MM.1S (cell line): Measurements from ENCODE around the gene KDSR.

Experiments used
- DNase-seq: peaks from one replicate; pipeline ENCODE4 v3.0.0-alpha.2; 2015
- H2AFZ ChIP-seq: fragments of 300-600 bp; sonication (generic); 2 replicates; pipeline ENCODE4 v1.6.0; 2016; ENCODE audit warnings: antibody characterized with exemption, low read length
- H3F3A ChIP-seq: fragments of 300-600 bp; sonication (generic); 2 replicates; pipeline ENCODE4 v1.6.1; 2016; ENCODE audit warnings: mild to moderate bottlenecking, antibody characterized with exemption, low read length, moderate library complexity, mixed read lengths; ENCODE audit not compliant: insufficient read depth
- H3K27ac ChIP-seq: fragments of 300-600 bp; sonication (generic); 2 replicates; pipeline ENCODE4 v1.5.1; 2016; ENCODE audit warnings: mild to moderate bottlenecking, low read length
- H3K27me3 ChIP-seq: fragments of 300-600 bp; sonication (generic); replicated peaks from 2 replicates; pipeline ENCODE4 v1.6.0; 2016; ENCODE audit warnings: low read length; ENCODE audit not compliant: insufficient read depth
- H3K36me3 ChIP-seq: fragments of 300-600 bp; sonication (generic); replicated peaks from 2 replicates; pipeline ENCODE4 v1.6.1; 2016; ENCODE audit warnings: mild to moderate bottlenecking, low read length, mixed read lengths; ENCODE audit not compliant: insufficient read depth
- H3K4me1 ChIP-seq: fragments of 300-600 bp; sonication (generic); 2 replicates; pipeline ENCODE4 v1.6.1; 2016; ENCODE audit warnings: low read length, mixed read lengths
- H3K4me2 ChIP-seq: fragments of 300-600 bp; sonication (generic); 2 replicates; pipeline ENCODE4 v1.6.0; 2016; ENCODE audit warnings: low read depth, low read length
- H3K4me3 ChIP-seq: fragments of 300-600 bp; sonication (generic); 2 replicates; pipeline ENCODE4 v1.5.1; 2016; ENCODE audit warnings: low read length, mixed read lengths
- H3K79me2 ChIP-seq: fragments of 300-600 bp; sonication (generic); 2 replicates; pipeline ENCODE4 v1.6.1; 2016; ENCODE audit warnings: mixed run types, low read length, mixed read lengths
- H3K9ac ChIP-seq: fragments of 300-600 bp; sonication (generic); 2 replicates; pipeline ENCODE4 v1.6.1; 2016; ENCODE audit warnings: low read length, mixed read lengths
- H3K9me2 ChIP-seq: fragments of 300-600 bp; sonication (generic); replicated peaks from 2 replicates; pipeline ENCODE4 v1.6.1; 2016; ENCODE audit warnings: mild to moderate bottlenecking, low read length, mixed read lengths; ENCODE audit not compliant: insufficient read depth
- H3K9me3 ChIP-seq: fragments of 300-600 bp; sonication (generic); replicated peaks from 2 replicates; pipeline ENCODE4 v1.6.1; 2016; ENCODE audit warnings: mild to moderate bottlenecking, low read length, mixed read lengths; ENCODE audit not compliant: insufficient read depth
- H4K20me1 ChIP-seq: fragments of 300-600 bp; sonication (generic); 2 replicates; pipeline ENCODE4 v1.6.1; 2016; ENCODE audit warnings: mild to moderate bottlenecking, low read length, moderate library complexity, mixed read lengths; ENCODE audit not compliant: insufficient read depth
- EZH2 ChIP-seq: fragments of 300-600 bp; sonication (generic); optimal IDR thresholded peaks from 2 replicates; pipeline ENCODE3; 2017; ENCODE audit warnings: low read depth, mild to moderate bottlenecking, antibody characterized with exemption, low read length, mixed read lengths
- EZH2phosphoT487 ChIP-seq: fragments of 300-600 bp; sonication (generic); IDR thresholded peaks from 2 replicates; pipeline ENCODE4 v1.6.1; 2018; ENCODE audit warnings: antibody characterized with exemption, low read length
- TF ChIP-seq, protein P1 (sequence below): fragments of 300-600 bp; sonication (generic); IDR thresholded peaks from 2 replicates; pipeline ENCODE4 v1.5.1; 2016; ENCODE audit warnings: antibody characterized with exemption, low read length, mixed read lengths

Gene KDSR

GRCh38 chr18:63339920-63340484 lies 27.0 kb downstream of the KDSR start:
- H3K79me2 ChIP-seq: no peaks in the 10 kb centered on the region
- H3K9ac ChIP-seq: no peak overlapping the region
- H3K4me3 ChIP-seq: no peak overlapping the region
- no peaks in the 10 kb centered on the region for H3K4me1 ChIP-seq
- H3K27me3 ChIP-seq: no peaks in the 10 kb centered on the region
- peak; percentile 35 for DNase-seq
- no peak overlapping the region for H3K27ac ChIP-seq
- no peaks in the 10 kb centered on the region for H4K20me1 ChIP-seq
- no peak for TF ChIP-seq EZH2phosphoT487
- TF ChIP-seq, protein P1, sequence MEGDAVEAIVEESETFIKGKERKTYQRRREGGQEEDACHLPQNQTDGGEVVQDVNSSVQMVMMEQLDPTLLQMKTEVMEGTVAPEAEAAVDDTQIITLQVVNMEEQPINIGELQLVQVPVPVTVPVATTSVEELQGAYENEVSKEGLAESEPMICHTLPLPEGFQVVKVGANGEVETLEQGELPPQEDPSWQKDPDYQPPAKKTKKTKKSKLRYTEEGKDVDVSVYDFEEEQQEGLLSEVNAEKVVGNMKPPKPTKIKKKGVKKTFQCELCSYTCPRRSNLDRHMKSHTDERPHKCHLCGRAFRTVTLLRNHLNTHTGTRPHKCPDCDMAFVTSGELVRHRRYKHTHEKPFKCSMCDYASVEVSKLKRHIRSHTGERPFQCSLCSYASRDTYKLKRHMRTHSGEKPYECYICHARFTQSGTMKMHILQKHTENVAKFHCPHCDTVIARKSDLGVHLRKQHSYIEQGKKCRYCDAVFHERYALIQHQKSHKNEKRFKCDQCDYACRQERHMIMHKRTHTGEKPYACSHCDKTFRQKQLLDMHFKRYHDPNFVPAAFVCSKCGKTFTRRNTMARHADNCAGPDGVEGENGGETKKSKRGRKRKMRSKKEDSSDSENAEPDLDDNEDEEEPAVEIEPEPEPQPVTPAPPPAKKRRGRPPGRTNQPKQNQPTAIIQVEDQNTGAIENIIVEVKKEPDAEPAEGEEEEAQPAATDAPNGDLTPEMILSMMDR: peak; percentile 49
- H3F3A ChIP-seq: no peaks in the 10 kb centered on the region
- no peaks in the 10 kb centered on the region for H3K9me3 ChIP-seq
- no peaks in the 10 kb centered on the region for H3K36me3 ChIP-seq
- H2AFZ ChIP-seq: no peak overlapping the region
- H3K4me2 ChIP-seq: no peak overlapping the region
- no peaks in the 10 kb centered on the region for H3K9me2 ChIP-seq

DNA sequence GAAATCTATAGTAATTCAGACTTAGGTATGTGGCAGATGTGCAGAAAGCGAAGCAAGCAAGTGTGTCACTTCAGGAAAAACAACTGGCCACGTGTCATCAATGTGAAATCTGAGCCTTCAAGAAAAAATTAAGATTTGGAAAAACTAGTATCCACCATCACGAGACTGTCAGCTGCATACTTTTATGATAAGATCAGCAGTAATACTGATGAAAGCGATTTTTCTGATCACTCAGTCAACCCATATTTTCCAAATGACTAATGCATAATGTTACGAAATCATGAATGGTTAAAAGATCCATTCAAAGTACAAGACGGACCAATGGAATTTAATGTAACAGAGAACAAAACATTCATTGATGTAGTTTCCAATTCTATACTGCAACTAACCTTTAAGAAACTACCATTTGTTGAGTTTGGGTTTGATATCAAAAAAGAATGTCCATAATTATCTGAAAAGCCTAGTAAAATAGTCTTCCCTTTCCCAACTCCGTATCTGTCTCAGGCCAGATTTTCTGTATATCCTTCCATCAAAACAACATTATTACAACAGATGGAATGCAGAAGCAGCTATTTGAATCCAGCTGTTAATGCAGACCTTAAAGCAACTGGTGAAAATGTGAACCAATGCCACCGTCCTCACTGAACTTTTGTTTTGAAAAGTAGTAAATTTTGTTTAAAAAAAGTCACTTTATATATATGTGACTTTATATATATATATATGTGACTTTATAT lies 30.5 kb downstream of the KDSR start:
- no peaks in the 10 kb centered on the region for H4K20me1 ChIP-seq
- TF ChIP-seq, protein P1: no peak
- TF ChIP-seq EZH2phosphoT487 (no peak), EZH2 (no peak)
- no peak overlapping the region for H2AFZ ChIP-seq
- H3K79me2 ChIP-seq: no peaks in the 10 kb centered on the region
- H3K36me3 ChIP-seq: no peaks in the 10 kb centered on the region
- no peaks in the 10 kb centered on the region for H3F3A ChIP-seq
- H3K9ac ChIP-seq: no peak overlapping the region
- no peak overlapping the region for H3K4me2 ChIP-seq
- H3K27me3 ChIP-seq: no peaks in the 10 kb centered on the region
- no peaks in the 10 kb centered on the region for H3K9me3 ChIP-seq
- no peak overlapping the region for H3K4me3 ChIP-seq
- DNase-seq: no peak
- no peaks in the 10 kb centered on the region for H3K4me1 ChIP-seq
- H3K27ac ChIP-seq: no peak overlapping the region
- H3K9me2 ChIP-seq: no peaks in the 10 kb centered on the region

DNA sequence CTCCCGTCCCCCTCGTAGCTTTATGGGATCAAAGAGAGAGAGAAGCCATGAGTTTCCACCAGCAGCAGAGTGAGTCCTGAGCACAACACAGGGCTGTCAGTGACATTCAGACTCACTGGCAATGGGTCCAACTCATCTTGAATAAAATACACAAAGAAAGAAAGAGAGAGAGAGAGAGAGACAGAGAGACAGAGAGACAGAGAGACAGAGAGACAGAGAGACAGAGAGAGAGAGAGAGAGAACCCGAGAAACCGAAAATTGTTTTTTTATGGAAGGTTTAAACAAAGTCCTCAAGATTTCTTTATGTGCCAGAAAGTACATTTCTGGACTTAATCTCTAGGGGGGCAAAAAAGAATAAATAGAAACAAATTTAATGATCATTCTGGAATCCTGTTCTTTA lies 35.9 kb downstream of the KDSR start:
- Histone ChIP-seq H2AFZ (no peak overlapping the region), H3K4me2 (no peak overlapping the region), H3F3A (no peaks in the 10 kb centered on the region), H3K27me3 (no peaks in the 10 kb centered on the region), H4K20me1 (no peaks in the 10 kb centered on the region), H3K36me3 (no peaks in the 10 kb centered on the region), H3K27ac (no peak overlapping the region), H3K9me3 (no peaks in the 10 kb centered on the region), H3K4me3 (no peak overlapping the region), H3K9me2 (no peaks in the 10 kb centered on the region), H3K4me1 (no peaks in the 10 kb centered on the region), H3K79me2 (no peaks in the 10 kb centered on the region), H3K9ac (no peak overlapping the region)
- TF ChIP-seq EZH2phosphoT487 (no peak), EZH2 (no peak)
- TF ChIP-seq, protein P1: no peak
- DNase-seq: no peak
